Measurements from ENCODE around the gene DVL3.
"Not testable (repeated sequence)": the region's sequence is repeated elsewhere in the genome, so short reads cannot be mapped to it uniquely, and the experiment has no call there.

DVL3 gene

GRCh38 chr3:184154885-184155643, at the start of gene DVL3:
Gene DVL3 (plus strand): TSS chr3:184155377. CDS start chr3:184155636, 259 bp downstream.
- DNase-seq = peak; percentile 29

DNA sequence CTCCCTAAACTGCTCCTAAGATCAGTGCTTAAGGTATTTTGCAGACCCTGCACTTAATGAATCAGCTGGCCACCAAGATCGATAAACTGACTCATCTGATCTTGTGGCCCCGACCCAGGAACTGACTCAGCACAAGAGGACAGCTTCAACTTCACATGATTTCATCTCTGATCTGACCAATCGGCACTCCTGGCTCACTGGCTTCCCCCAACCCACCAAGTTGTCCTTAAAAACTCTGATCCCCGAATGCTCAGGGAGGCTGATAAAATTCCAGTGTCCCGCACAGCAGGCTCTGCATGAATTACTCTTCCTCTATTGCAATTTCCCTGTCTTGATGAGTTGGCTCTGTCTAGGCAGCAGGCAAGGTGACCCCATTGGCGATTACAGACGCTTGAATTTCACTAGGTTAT, 44.9 kb upstream of the DVL3 start:
- no peak for DNase-seq

- DNase-seq = no peak
Observed at GRCh38 chr3:184116017-184116416, 39.2 kb upstream of the DVL3 start.

DNA sequence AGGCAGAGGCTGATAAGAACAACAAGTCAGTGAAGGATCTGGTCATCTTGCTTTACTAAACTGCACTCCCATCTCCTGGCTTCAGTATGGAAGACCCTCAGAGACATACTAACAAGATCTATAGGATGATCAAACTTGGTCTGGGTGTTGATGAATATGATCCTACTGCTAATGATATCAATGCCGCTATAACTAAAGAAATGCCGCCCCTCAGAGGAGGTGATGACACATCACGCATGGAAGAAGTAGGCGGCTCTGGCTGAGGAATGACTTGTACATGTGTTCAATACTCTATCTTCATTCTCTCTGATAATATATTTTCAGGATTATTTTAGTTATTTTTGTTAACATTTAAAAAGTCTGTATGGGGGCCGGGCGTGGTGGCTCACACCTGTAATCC, 37.5 kb upstream of the DVL3 start:
- no peak for DNase-seq

DNA sequence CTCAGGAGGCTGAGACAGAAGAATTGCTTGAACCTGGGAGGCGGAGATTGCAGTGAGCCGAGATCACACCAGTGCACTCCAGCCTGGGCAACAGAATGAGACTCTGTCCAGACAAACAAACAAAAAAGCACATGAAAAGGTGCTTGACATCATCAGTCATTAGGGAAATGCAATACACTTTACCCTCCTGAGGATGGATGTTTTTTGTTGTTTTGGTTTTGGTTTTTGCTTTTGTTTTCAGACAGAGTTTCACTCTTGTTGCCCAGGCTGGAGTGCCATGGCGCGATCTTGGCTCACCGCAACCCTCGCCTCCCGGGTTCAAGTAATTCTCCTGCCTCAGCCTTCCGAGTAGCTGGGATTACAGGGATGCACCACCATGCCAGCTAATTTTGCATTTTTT, 34.1 kb upstream of the DVL3 start:
- not testable (repeated sequence) for DNase-seq

DNA sequence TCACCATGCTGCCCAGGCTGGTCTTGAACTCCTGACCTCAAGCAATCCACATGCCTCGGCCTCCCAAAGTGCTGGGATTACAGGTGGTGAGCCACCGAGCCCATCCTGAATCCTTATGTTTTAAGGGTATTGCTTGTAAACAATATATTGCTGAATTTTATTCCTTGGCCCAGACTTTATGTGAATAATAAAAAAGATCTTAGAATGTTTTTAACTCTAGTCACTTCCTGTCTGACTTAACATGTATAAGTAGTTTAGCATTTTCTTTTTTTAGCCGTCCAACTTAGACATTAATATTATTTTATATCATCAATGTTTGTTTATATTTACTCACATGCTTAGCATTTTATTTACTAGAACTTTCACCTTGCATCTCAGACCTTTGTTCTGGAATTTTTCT, 29.2 kb upstream of the DVL3 start:
- DNase-seq = no peak

DNA sequence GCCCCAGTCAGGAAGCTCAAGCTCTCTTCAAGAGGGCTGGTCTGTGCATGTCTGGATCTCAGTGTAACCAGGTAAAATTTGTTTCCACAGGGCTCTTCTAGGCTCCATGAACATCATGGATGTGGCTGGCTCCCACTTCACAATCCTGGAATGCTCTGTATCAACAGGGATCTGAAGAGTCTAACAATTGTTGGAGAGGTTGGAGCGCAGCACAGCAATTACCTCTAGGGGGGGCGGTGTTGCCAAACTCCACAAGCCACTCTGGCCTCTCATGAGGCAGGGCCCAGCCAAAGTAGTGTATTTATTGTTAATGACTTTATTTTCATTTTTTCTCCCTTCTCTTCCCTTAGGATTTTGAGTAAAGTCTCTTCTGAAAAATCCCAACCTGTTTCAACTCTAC, 26.2 kb upstream of the DVL3 start:
- DNase-seq = peak; percentile 9

- DNase-seq = no peak
Observed at GRCh38 chr3:184132945-184133344, 22.2 kb upstream of the DVL3 start.

GRCh38 chr3:184133840-184134745, 21.1 kb upstream of the DVL3 start:
- DNase-seq = peak; percentile 64

GRCh38 chr3:184134746-184135148, 20.4 kb upstream of the DVL3 start:
- DNase-seq = no peak

GRCh38 chr3:184135149-184135910, 19.8 kb upstream of the DVL3 start, which contains the start of gene EIF2B5:
Gene EIF2B5 (plus strand): TSS chr3:184135358. CDS start chr3:184135386, 28 bp downstream.
- peak; percentile 86 for DNase-seq

DNA sequence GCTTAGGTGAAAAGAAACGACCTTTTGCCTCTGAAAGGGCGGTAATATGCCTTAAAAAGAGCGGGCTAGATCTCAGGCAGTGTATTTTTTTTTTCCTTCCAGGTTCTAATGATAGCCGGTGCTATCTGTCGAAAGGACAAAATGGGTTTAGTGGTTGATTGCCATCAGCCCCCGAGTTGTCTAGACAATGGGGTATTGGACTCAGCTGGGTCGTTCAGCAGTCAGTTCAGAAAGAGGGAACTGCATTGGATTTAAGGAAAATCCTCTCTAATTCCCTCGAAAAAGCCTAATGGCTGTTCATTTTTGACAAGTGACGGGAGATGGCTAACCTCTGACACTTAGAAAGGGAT, 19.3 kb upstream of the DVL3 start:
- DNase-seq = no peak

DNA sequence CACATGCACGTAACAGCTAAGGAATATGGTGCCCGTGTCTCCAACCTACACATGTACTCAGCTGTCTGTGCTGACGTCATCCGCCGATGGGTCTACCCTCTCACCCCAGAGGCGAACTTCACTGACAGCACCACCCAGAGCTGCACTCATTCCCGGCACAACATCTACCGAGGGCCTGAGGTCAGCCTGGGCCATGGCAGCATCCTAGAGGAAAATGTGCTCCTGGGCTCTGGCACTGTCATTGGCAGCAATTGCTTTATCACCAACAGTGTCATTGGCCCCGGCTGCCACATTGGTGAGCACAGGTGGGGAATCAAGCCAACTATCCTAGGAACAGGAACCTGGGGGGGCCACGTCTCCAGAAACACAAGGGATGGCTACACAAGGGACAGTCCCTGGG, 14.7 kb upstream of the DVL3 start:
- no peak for DNase-seq

DNA sequence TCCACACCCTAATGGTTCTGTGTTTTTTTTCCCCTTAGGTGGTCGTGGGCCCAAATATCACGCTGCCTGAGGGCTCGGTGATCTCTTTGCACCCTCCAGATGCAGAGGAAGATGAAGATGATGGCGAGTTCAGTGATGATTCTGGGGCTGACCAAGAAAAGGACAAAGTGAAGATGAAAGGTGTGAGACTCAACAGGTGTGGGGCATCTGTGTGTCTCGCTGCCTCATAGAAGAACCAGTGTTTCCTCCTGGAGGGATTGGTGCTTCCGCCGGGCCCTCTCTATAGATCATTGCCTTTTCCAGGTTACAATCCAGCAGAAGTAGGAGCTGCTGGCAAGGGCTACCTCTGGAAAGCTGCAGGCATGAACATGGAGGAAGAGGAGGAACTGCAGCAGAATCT, 13.0 kb upstream of the DVL3 start:
- no peak for DNase-seq

- DNase-seq = no peak
Observed at GRCh38 chr3:184143327-184143726, 11.8 kb upstream of the DVL3 start.

GRCh38 chr3:184144505-184144904, 10.7 kb upstream of the DVL3 start:
- no peak for DNase-seq

GRCh38 chr3:184145111-184145524, 10.1 kb upstream of the DVL3 start:
- peak; percentile 16 for DNase-seq

DNA sequence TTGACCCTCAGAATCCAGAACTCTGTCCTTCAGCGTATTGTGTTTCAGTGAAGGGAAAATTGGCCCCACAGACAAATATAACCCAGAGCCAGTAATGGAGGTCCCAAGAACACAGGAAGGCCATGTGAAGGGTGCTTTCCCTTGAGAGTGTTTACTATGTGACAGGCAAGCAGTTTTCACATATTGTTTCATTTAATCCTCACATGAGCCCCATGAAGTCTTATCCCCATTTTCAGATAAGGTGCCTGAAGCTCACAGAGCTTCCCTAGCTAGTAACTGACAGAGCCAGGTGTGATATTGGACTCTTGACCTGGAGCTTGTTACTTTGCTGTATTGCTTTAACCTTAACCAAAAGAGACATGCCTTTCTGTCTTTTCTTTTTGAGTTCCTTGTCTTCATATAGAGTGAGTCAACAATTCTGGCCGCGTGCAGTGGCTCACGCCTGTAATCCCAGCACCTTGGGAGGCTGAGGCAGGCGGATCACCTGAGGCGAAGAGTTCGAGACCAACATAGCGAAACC, 9.4 kb upstream of the DVL3 start:
- no peak for DNase-seq

DNA sequence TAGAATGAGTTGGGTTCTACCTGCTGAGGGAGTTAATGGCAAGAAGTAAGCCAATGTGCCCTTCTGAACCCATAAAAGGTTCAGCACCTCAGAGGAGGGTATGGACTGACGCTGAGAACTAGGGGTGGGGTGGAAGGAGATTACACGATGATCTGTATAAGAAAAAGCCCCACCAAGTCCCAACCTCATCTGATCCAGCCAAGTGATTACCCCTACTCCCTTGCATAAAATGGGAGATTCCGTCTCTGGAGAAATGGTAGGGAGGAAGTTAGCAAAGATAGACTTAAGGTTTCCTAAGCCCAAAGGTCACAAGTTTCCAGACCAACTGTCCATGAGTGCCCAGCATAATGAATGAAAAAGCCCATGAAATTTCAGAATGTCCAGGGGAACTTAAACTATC, 7.1 kb upstream of the DVL3 start:
- DNase-seq = no peak

- DNase-seq = no peak
Observed at GRCh38 chr3:184149123-184149522, 6.1 kb upstream of the DVL3 start.

GRCh38 chr3:184149770-184150169, 5.4 kb upstream of the DVL3 start:
- DNase-seq = not testable (repeated sequence)

DNA sequence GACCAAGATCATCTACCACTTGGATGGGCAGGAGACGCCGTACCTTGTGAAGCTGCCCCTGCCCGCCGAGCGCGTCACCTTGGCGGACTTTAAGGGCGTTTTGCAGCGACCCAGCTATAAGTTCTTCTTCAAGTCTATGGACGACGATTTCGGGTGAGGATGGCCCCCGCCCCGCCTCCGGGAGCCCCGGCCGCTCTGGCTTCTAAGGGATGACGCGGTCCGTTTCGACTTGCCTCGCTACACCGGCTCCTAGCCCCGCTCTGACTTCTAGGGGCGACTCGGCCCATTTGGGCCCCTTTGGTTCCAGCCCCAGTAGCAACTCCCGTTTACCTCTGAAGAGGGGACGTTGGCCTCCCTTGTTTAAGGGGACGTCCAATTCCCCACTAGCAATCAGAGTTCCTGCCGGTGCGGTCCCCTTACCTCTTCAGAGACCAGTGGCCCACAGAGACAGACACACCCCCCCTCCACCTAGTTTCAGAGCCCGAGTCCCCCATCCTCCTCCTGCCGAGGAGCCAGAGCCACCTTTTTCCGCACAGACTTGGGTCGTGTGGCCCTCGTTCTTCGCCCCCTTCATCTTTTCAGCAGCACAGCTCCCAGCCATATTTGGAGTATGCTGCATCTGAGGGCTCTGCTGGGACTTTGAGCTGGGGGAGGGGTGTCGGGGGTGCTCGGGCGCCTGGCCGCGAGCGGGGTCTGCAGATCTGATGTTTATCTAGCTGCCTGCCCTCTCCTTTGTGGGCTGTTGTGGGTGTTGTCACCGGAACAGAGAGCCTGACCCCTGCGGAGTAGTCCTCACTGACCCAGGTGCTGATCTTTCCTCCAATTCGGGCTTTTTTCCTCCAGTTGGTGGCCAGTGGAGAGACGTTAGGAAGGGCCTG, 706 bp downstream of the DVL3 start:
- no peak for DNase-seq
